Fibroblast of lung (primary cell): ENCODE data around the gene EFNA5. TPM values are rescaled to one million over a fixed set of nuclear protein-coding genes. Genes with fewer than 3 reads are reported as not detected.

Source experiments
- DNase-seq, 2 donors: peaks; one replicate each; pipeline versions ENCODE4 v3.0.0 to v3.0.0-alpha.2; 2010; ENCODE audit warnings: low read depth in 2 of 2
- H2AFZ ChIP-seq: 2 replicates; pipeline ENCODE4 v1.5.1; 2012; ENCODE audit warnings: low read length, control low read depth, inconsistent platforms
- H3K27ac ChIP-seq: 2 replicates; pipeline ENCODE4 v1.5.1; 2011; ENCODE audit warnings: low read length, control low read depth; ENCODE audit not compliant: insufficient read depth
- H3K27me3 ChIP-seq: 2 replicates; pipeline ENCODE4 v1.5.1; 2011; ENCODE audit warnings: mild to moderate bottlenecking, low read length; ENCODE audit not compliant: control insufficient read depth, insufficient read depth
- H3K36me3 ChIP-seq: 2 replicates; pipeline ENCODE4 v1.5.1; 2011; ENCODE audit warnings: low read length; ENCODE audit not compliant: control insufficient read depth, insufficient read depth
- H3K4me1 ChIP-seq: 2 replicates; pipeline ENCODE4 v1.5.1; 2011; ENCODE audit warnings: low read length; ENCODE audit not compliant: control insufficient read depth, insufficient read depth; ENCODE audit errors: extremely low read depth
- H3K4me2 ChIP-seq: 2 replicates; pipeline ENCODE4 v1.5.1; 2011; ENCODE audit warnings: low read length, control low read depth; ENCODE audit not compliant: insufficient read depth; ENCODE audit errors: extremely low read depth
- H3K4me3 ChIP-seq, 4 experiments: fragments of 200-600 bp in 1 of 4; sonication (generic) in 1 of 4; replicated peaks in 1 of 4; 2 replicates each; pipeline ENCODE4 v1.5.1; 2011 to 2016; ENCODE audit warnings: low read length in 4 of 4, low read depth in 3 of 4, mild to moderate bottlenecking in 3 of 4, control low read depth in 2 of 4, inconsistent platforms in 1 of 4, mixed read lengths in 1 of 4; ENCODE audit not compliant: insufficient read depth in 1 of 4; ENCODE audit errors: control extremely low read depth in 1 of 4
- H3K79me2 ChIP-seq: 2 replicates; pipeline ENCODE4 v1.5.1; 2012; ENCODE audit warnings: mild to moderate bottlenecking, low read length, inconsistent platforms; ENCODE audit not compliant: control insufficient read depth, insufficient read depth
- H3K9ac ChIP-seq: 2 replicates; pipeline ENCODE4 v1.5.1; 2011; ENCODE audit warnings: mild to moderate bottlenecking, low read length, control low read depth; ENCODE audit not compliant: insufficient read depth
- H3K9me3 ChIP-seq: 2 replicates; pipeline ENCODE4 v1.5.1; 2012; ENCODE audit warnings: low read depth, low read length; ENCODE audit not compliant: control insufficient read depth, insufficient read depth
- H4K20me1 ChIP-seq: 2 replicates; pipeline ENCODE4 v1.5.1; 2011; ENCODE audit warnings: low read length; ENCODE audit not compliant: control insufficient read depth, insufficient read depth; ENCODE audit errors: extremely low read depth
- CTCF ChIP-seq, 2 donors: IDR thresholded peaks in 1 of 2; conservative IDR thresholded peaks in 1 of 2; 1 replicate in 1 of 2; 2 replicates in 1 of 2; pipeline ENCODE4 v1.5.1; 2011 to 2012; ENCODE audit warnings: low read length in 2 of 2, control low read depth in 1 of 2, inconsistent platforms in 1 of 2, low read depth in 1 of 2, mild to moderate bottlenecking in 1 of 2
- EZH2 ChIP-seq: IDR thresholded peaks from 2 replicates; pipeline ENCODE4 v1.5.1; 2012; ENCODE audit warnings: low read length, control low read depth, mild to moderate bottlenecking; ENCODE audit errors: missing control alignments
- polyA plus RNA-seq, 2 donors: library from polyadenylated mRNA; depleted of rRNA in 1 of 2; stranded (reverse) in 1 of 2; unstranded in 1 of 2; fragments of >200 nt; gene quantifications; 2 replicates each; pipeline ENCODE4 v1.2.1, GENCODE V29; 2011 to 2012; ENCODE audit warnings: missing spikeins in 1 of 2
- total RNA-seq: library from RNA; depleted of rRNA; stranded (reverse); fragments of >200 nt; gene quantifications from 2 replicates; pipeline ENCODE4 v1.2.1, GENCODE V29; 2014

Gene EFNA5
- total and polyA plus RNA-seq, 2 donors (not counting 1 experiment from before 2014, with no cell fraction given) = 3.5 to 3.7 TPM

DNA sequence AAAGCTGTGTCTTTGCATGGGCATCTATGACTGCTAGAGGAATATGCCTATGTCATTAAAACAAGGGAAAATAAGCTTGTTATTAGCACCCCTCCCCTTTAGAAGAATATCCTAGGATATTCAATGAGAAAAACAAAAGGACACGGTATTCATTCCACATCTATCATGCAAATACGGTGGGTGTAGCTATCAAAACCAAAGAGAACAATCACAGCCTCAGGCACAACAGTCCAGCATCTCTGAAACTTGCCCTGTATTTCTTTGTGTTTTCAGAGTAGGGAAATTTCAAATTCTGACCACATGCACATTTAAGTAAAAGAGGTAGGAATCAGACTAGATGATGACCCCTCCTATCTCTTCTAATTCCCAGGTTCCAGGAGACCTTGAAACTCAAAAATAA, 209.9 kb downstream of the EFNA5 start:
- no peaks in the 10 kb centered on the region for H3K36me3 ChIP-seq
- H3K4me1 ChIP-seq = no peaks in the 10 kb centered on the region
- H3K4me3 ChIP-seq = no peak overlapping the region
- H3K79me2 ChIP-seq = no peaks in the 10 kb centered on the region
- no peak overlapping the region for H3K27ac ChIP-seq
- no peak for TF ChIP-seq EZH2
- TF ChIP-seq CTCF (conservative IDR thresholded peaks at IDR 0.05 in 1 of 2, IDR thresholded peaks at IDR 0.05 in 1 of 2; ENCODE audit: low read depth in 1 of 2, low read length in 2 of 2) = no peak
- H3K27me3 ChIP-seq = no peaks in the 10 kb centered on the region
- H3K9me3 ChIP-seq = no peaks in the 10 kb centered on the region
- H2AFZ ChIP-seq = no peak overlapping the region
- H3K4me2 ChIP-seq = no peak overlapping the region
- no peak overlapping the region for H3K9ac ChIP-seq
- H4K20me1 ChIP-seq = no peaks in the 10 kb centered on the region
- no peak for DNase-seq

DNA sequence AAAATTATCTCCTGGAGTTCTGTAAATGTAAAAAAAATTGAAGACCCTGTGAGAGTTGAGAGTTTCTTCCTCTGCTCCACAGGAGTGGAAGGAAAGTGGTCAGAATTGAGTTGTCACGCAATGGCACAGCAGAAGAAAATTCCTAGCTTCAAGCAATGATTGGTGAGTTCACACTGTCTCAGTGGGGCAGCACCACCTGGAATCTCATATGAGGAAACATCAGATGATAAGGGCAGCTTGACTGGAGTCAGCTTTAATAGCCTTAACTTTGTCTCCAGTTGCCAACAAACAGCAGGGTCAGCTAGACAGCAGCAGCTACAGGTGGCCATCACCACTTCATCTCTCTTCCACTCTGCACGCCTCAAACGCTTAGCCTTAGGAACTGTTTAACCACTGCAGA, 211.1 kb downstream of the EFNA5 start:
- no peaks in the 10 kb centered on the region for H3K9me3 ChIP-seq
- H3K4me2 ChIP-seq = no peak overlapping the region
- peaks cover 2% of the 10 kb centered on the region for H3K4me1 ChIP-seq
- no peak overlapping the region for H3K4me3 ChIP-seq
- no peaks in the 10 kb centered on the region for H3K27me3 ChIP-seq
- no peak overlapping the region for H2AFZ ChIP-seq
- no peak overlapping the region for H3K9ac ChIP-seq
- DNase-seq = no peak
- no peaks in the 10 kb centered on the region for H4K20me1 ChIP-seq
- TF ChIP-seq CTCF (conservative IDR thresholded peaks at IDR 0.05 in 1 of 2, IDR thresholded peaks at IDR 0.05 in 1 of 2; ENCODE audit: low read depth in 1 of 2, low read length in 2 of 2) = no peak
- H3K36me3 ChIP-seq = no peaks in the 10 kb centered on the region
- no peak overlapping the region for H3K27ac ChIP-seq
- H3K79me2 ChIP-seq = no peaks in the 10 kb centered on the region

- Histone ChIP-seq H3K4me1 (peaks cover 2% of the 10 kb centered on the region), H3K9ac (no peak overlapping the region), H3K27me3 (no peaks in the 10 kb centered on the region), H3K79me2 (no peaks in the 10 kb centered on the region), H3K4me2 (no peak overlapping the region), H3K9me3 (no peaks in the 10 kb centered on the region), H3K36me3 (no peaks in the 10 kb centered on the region), H4K20me1 (no peaks in the 10 kb centered on the region), H3K27ac (no peak overlapping the region), H2AFZ (no peak overlapping the region), H3K4me3 (no peak overlapping the region)
- no peak for DNase-seq
- TF ChIP-seq CTCF (conservative IDR thresholded peaks at IDR 0.05 in 1 of 2, IDR thresholded peaks at IDR 0.05 in 1 of 2; ENCODE audit: low read depth in 1 of 2, low read length in 2 of 2) (no peak), EZH2 (no peak)
Observed at GRCh38 chr5:107458322-107458721, 212.4 kb downstream of the EFNA5 start.
